Mammary epithelial cell (primary cell): ENCODE results near the gene SYTL2.

ENCODE experiments used
- CTCF ChIP-seq, 2 donors: IDR thresholded peaks in 1 of 2; conservative IDR thresholded peaks in 1 of 2; 2 replicates each; pipeline ENCODE4 v1.5.1; 2011 to 2012; ENCODE audit warnings: inconsistent platforms in 2 of 2, low read length in 2 of 2, mild to moderate bottlenecking in 2 of 2, control low read depth in 1 of 2, low read depth in 1 of 2; ENCODE audit not compliant: insufficient read depth in 1 of 2; ENCODE audit errors: extremely low read depth in 1 of 2
- EZH2 ChIP-seq: IDR thresholded peaks from 2 replicates; pipeline ENCODE4 v1.6.1; 2012; ENCODE audit warnings: low read length, inconsistent platforms, borderline replicate concordance

DNA sequence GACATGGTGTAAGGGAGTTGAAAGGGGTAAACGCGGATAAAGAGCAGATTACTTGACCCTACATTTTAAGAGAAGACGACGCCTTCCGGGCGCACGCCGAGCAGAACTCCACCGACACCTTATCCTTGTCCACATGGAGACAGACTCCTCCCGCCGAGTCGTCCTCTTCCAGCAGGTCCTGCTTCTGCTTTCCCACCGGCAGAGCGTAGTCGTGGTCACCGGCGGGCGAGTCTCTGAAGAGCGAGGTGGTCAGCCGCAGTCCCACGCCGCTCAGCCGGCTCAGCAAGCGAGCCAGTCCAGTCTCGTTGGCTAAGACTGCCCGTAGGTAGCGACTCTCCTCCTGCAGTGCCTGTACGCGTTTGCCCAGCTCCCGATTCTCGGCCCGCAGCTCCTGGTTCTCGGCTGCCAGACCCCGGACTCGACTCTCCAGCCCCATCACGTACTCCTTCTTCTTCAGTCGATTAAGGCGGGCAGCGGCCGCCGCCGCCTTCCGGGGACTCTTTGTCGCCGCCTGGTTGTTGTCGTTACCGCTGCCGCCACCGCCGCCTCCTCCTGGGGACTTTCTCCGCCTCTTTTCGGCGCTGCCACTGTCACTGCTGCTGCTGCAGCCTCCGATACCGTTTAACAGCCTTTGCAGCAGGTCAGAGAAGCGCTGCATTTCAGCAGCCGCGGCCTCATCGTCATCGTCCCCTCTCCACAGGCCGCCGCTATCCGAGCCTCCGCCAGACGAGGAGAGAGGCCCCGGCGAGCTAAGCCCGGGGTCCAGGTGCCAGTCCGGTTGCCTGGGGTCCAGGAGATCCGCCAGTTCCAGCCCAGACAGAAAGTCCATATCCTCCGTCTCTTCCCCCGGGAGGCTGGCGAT is 147.0 kb downstream of the SYTL2 start:
- TF ChIP-seq CTCF (conservative IDR thresholded peaks at IDR 0.05 in 1 of 2, IDR thresholded peaks at IDR 0.05 in 1 of 2; ENCODE audit: extremely low read depth in 1 of 2, insufficient read depth in 1 of 2, low read depth in 1 of 2, low read length in 2 of 2) (peak in 1 of 2 donors; percentile 48), EZH2 (no peak)
